Fibroblast of skin of scalp (primary cell): ENCODE measurements around the gene GREB1.

Experiments
- DNase-seq: peaks from one replicate; pipeline ENCODE4 v3.0.0-alpha.2; 2013

The GREB1 gene

DNA sequence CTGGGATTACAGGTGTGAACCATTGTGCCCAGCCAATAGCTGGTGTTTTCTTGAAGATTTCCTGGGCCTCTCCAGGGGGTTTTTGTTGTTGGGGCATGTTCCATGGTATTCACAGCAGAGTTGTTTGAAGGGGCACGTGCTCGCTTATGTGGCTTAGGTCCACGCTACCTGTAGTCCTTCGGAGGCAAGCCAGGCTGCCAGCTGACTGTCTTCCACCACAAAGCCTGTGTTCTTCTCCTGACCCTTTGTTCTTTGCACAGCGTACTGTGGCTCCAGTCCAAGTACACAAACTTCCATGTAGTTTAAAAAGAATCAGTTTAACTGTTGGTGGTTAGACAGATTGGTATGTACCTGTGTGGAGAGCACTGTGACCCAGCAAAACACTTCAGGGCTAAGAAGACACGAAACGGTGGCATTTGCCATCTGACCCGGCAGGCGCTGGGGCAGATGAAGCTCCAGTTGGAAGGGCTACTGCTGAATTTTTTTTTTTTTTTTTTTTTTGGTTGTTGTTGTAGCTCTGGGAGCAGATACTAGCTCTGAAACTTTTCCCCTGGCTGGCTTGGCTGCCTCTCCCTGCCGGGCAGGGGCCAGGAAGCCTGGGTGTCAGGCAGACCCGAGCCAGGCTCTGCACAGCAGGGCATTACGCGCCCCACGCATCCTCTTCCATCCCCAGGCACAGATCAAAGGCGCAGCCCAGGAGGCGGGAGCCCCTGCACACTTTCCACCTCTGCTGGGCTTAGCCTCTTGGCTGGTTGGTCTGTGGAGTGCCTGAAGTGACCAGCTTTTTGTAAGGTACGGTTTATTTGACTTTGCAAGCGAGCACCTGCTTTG is 5.7 kb downstream of the GREB1 start:
- no peak for DNase-seq

GRCh38 chr2:11540148-11540995 is 6.5 kb downstream of the GREB1 start:
- DNase-seq = no peak

- DNase-seq = no peak
These were observed 7.3 kb downstream of the GREB1 start for GRCh38 chr2:11540996-11541692.

DNA sequence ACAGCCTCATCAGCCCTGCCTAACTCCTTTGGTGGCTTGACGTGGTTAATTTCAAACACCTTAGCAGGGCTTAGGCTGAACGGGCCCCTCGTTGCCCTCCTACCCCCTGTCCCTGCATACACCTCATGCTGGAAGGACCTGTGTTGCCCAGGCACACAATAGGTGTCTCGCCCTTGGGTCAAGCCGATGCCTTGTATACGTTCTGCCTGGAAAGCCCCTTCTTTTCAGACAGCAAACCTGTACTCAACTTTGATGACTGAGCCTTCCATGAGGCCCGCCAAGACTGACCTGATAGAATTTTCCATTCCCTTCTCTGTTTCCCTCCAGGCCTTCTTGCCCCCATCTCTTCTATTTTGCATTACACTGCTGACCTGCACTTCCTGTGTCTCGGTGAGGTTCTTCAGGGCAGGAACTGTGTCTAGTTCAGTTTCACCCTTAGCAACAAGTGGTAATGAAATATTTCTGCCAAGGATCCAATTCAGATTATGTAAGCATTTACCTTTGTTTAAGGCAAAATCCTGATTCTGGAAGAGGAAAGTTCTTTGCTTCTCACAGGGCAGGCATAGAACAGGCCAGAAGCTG is 7.9 kb downstream of the GREB1 start:
- no peak for DNase-seq

- no peak for DNase-seq
These were observed 8.5 kb downstream of the GREB1 start for GRCh38 chr2:11542275-11542819.

GRCh38 chr2:11543337-11544216 is 9.7 kb downstream of the GREB1 start:
- DNase-seq = no peak

GRCh38 chr2:11546072-11546471 is 12.2 kb downstream of the GREB1 start:
- no peak for DNase-seq

GRCh38 chr2:11547912-11548497 is 14.2 kb downstream of the GREB1 start:
- no peak for DNase-seq

GRCh38 chr2:11550302-11550701 is 16.5 kb downstream of the GREB1 start:
- no peak for DNase-seq

GRCh38 chr2:11550901-11551568 is 17.2 kb downstream of the GREB1 start:
- no peak for DNase-seq

GRCh38 chr2:11551569-11552259 is 17.9 kb downstream of the GREB1 start:
- DNase-seq = no peak

DNA sequence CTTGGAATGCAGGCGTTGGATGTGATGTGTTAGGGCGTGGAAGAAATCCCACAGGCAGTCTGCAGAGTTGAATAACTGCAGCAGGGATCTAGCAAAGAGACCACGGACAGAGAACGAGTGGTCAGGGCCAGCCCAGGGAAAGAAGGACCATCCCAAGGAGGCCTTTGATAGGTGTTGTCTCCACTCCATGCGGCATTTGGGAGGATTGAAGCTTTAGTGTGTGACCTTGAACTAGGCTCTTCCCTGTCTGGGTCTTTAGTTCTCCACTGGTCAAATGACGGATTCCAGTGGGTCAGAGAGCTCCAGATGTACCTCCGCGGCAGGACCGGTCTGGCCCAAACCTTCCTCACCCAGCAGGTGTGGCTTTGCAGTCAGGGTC is 18.4 kb downstream of the GREB1 start:
- no peak for DNase-seq

DNA sequence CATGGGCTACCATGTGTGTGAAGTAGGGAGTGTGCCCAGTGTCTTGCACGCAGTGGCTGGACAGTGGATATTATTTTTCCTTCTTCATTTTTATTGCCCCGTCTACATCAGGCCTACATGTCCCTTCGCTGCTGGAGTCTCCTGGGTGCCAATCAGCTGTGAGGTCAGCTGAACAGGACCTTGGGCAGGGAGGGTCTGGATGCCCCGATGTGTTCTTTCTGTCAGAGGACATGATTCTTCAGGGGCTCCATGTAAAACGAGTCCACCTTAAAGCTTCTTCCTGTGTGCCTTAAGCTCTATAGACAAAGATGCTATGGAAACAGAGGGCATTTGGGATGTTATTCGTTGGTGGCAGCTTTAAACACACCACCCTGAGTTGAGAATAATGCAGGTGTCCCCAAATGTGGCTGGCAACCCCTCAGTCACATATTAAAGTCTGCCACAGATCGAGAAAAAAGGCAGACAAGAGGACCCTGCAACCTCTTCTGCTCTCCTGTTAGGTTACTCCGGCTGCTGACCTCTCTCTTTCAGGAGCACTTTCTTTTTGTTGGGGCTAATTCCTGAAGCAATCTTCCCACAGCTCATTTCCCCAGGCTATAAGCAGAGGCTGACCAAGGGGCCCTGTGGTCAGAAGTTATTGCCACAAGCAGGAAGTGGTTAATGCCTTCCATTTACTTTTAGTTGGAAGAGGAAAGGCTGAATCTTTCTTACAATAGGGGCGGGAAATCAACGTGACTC is 20.0 kb downstream of the GREB1 start:
- peak; percentile 36 for DNase-seq

DNA sequence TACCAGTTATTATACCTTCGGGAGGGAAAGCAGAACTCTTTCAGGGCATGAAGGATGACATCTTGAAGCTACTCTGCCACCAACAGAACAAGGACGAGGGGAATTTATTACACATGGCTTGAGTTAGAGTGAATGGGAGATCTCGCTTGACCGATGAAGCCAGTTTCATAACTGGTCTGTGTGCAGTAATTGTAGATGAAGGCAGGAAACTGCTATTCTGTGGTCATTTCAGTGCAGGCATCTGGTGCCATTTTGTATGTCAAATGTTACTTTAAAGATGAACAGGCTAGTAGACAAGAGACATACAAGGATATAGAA is 20.5 kb downstream of the GREB1 start:
- no peak for DNase-seq

DNA sequence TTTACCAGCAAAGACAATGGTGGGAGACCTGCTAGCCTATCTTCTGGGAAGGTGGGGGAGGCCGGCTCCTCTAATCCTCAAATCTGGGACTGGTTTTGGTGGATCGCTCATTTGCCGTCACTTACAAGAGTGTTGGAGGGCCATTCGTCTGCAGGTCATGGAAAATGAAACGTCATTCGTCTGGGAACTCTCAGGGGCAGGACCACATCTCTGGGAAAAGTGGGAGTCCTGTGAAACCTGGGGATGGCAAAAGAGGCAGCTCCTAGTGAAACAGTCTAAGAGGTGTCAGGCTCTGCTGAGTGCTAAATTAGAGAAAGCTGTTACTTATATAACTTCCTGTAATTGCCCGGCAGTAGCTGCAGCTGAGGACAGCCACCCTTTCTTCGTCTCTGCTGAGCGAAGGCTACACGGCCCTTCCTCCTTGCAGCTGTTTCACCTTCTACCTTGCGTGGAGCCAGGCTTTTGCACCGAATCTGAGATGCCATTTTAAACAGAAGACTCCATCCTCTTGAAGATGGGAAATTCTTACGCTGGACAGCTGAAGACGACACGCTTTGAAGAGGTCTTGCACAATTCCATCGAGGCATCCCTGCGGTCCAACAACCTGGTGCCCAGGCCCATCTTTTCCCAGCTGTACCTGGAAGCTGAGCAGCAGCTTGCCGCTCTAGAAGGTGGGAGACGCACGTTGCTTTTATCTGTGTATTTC is 22.4 kb downstream of the GREB1 start:
- no peak for DNase-seq

DNA sequence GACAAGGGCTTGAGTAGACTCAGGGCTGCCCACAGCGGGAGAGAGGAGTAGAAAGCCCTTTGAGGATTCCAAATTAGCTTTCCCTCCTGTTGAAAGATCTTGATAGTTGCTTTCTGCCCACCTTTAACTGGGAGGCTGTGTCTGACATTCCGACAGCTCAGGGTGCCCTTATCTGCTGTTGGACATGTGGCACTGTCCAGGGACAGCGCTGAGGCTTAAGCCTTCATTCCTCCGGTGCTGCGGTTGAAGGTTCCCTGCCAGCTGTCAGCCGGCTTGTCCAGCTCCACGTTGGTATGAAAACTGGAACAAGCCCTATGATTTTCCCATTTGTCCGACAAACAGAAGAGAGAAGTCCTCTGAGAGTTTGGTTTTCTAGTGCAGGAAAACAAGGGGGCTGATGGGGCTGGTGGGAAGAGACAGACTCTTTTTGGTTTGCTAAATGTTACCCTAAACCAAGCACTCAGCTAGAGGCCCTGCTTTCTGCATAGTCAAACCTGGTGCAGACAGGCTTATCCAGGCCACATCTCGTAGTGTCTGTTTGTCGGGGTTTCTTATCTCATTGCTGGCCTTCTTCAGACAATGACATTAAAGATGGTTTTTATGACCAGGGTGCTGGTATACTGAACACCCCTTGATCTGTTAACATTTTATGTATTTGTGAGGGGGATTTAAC is 24.5 kb downstream of the GREB1 start:
- DNase-seq = no peak

- no peak for DNase-seq
These were observed 25.4 kb downstream of the GREB1 start for GRCh38 chr2:11559066-11559785.
